HepG2 (cell line): ENCODE measurements around the gene ATRAID. TPM values are rescaled to one million over a fixed set of nuclear protein-coding genes. Genes with fewer than 3 reads are reported as not detected.

Source experiments
- ATF1 ChIP-seq: IDR thresholded peaks from 2 replicates; pipeline ENCODE4 v1.6.1; 2016; ENCODE audit warnings: mild to moderate bottlenecking, control low read depth
- ESRRA ChIP-seq: sonication (generic); formaldehyde crosslinking; IDR thresholded peaks from 2 replicates; pipeline ENCODE4 v1.5.1; 2020; ENCODE audit warnings: mild to moderate bottlenecking, low read depth, missing genetic modification reagents
- HMGA1 ChIP-seq: sonication (generic); formaldehyde crosslinking; conservative IDR thresholded peaks from 2 replicates; pipeline ENCODE4 v1.4.0; 2020; ENCODE audit warnings: missing genetic modification reagents
- HNRNPUL1 ChIP-seq: fragments of 200-400 bp; formaldehyde crosslinking; IDR thresholded peaks from 2 replicates; pipeline ENCODE4 v1.6.1; 2017; ENCODE audit warnings: low read depth, mild to moderate bottlenecking, low read length, moderate library complexity
- KLF15 ChIP-seq: sonication (generic); formaldehyde crosslinking; IDR thresholded peaks from 2 replicates; pipeline ENCODE4 v1.8.1; 2023; ENCODE audit warnings: borderline replicate concordance, mild to moderate bottlenecking, inconsistent platforms, missing genetic modification reagents, mixed read lengths
- TCF12 ChIP-seq, 2 experiments: fragments of 450-650 bp in 1 of 2; sonication (generic) in 1 of 2; formaldehyde crosslinking in 1 of 2; IDR thresholded peaks; 2 replicates each; pipeline versions ENCODE4 v1.6.1 to v1.8.0; 2017 to 2022; ENCODE audit warnings: antibody characterized with exemption in 1 of 2, mild to moderate bottlenecking in 1 of 2, missing genetic modification reagents in 1 of 2, moderate library complexity in 1 of 2
- ZNF33B ChIP-seq: sonication (generic); formaldehyde crosslinking; IDR thresholded peaks from 2 replicates; pipeline ENCODE4 v1.5.1; 2020; ENCODE audit warnings: mild to moderate bottlenecking, missing genetic modification reagents
- ZNF674 ChIP-seq: sonication (generic); formaldehyde crosslinking; IDR thresholded peaks from 2 replicates; pipeline ENCODE4 v1.5.0; 2020; ENCODE audit warnings: low read depth, mild to moderate bottlenecking, missing genetic modification reagents
- polyA plus RNA-seq, 8 experiments: library from polyadenylated mRNA; depleted of rRNA in 3 of 8; stranded (reverse) in 7 of 8; unstranded in 1 of 8; fragments of >200 nt; fragmentation: Illumina TruSeq in 4 of 8; extraction: Trizol in 4 of 8; gene quantifications; 2 replicates each; pipeline versions ENCODE4 v1.2.1 to v1.2.3, GENCODE V29; 2011 to 2016; ENCODE audit warnings: low read depth in 4 of 8, missing spikeins in 1 of 8, mixed read lengths in 1 of 8; ENCODE audit not compliant: insufficient read depth in 1 of 8
- total RNA-seq, 5 experiments: library from RNA; depleted of rRNA; stranded (reverse); fragments of >200 nt; fragmentation: Illumina TruSeq; extraction: Trizol; gene quantifications; 2 replicates each; pipeline ENCODE4 v1.2.3, GENCODE V29; 2016; ENCODE audit warnings: low read depth in 1 of 5
- TF ChIP-seq, protein P1 (sequence below): sonication (generic); formaldehyde crosslinking; IDR thresholded peaks from one replicate; pipeline ENCODE4 v1.5.1; 2020; ENCODE audit warnings: mild to moderate bottlenecking, missing genetic modification reagents; ENCODE audit errors: not compliant biosample characterization
- TF ChIP-seq, protein P2 (sequence below): sonication (generic); formaldehyde crosslinking; IDR thresholded peaks from 2 replicates; pipeline ENCODE4 v1.8.1; 2023; ENCODE audit warnings: mild to moderate bottlenecking, missing genetic modification reagents
- TF ChIP-seq, protein P3 (sequence below): sonication (generic); formaldehyde crosslinking; IDR thresholded peaks from 2 replicates; pipeline ENCODE4 v1.5.1; 2020; ENCODE audit warnings: missing genetic modification reagents, mild to moderate bottlenecking, borderline replicate concordance
- TF ChIP-seq, protein P4 (sequence below): sonication (generic); IDR thresholded peaks from 2 replicates; pipeline ENCODE4 v1.6.1; 2016; ENCODE audit warnings: low read depth, borderline replicate concordance
- TF ChIP-seq, protein P5 (sequence below): sonication (generic); formaldehyde crosslinking; IDR thresholded peaks from 2 replicates; pipeline ENCODE4 v1.5.1; 2020; ENCODE audit warnings: mild to moderate bottlenecking, missing genetic modification reagents, moderate library complexity

The ATRAID gene
- total and polyA plus RNA-seq, 2 of the 13 experiments (the other 11 are each of a cell fraction or from before 2014, with no cell fraction given), result 207 to 382 TPM

DNA sequence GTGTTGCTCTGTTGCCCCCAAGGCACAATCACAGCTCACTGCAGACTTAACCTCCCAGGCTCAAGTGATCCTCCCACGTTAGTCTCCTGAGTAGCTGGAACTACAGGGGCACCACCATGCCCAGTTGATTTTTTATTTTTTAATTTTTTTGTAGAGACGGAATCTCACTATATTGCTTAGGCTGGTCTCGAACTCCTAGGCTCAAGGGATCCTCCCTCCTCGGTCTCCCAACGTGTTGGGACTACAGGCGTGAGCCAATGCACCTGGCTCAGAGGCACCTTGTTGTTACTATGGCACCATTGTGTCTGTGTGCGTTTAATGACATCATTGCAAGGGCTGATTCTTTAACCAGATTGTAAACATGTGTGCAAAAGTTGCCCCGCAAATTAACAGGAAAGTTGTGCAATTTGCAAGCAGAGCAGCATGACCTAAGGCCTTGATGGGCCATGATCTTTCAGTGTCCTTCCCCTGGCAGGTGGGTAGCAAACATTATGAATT lies 40.4 kb upstream of the ATRAID start (continued):
- TF ChIP-seq, protein P1, sequence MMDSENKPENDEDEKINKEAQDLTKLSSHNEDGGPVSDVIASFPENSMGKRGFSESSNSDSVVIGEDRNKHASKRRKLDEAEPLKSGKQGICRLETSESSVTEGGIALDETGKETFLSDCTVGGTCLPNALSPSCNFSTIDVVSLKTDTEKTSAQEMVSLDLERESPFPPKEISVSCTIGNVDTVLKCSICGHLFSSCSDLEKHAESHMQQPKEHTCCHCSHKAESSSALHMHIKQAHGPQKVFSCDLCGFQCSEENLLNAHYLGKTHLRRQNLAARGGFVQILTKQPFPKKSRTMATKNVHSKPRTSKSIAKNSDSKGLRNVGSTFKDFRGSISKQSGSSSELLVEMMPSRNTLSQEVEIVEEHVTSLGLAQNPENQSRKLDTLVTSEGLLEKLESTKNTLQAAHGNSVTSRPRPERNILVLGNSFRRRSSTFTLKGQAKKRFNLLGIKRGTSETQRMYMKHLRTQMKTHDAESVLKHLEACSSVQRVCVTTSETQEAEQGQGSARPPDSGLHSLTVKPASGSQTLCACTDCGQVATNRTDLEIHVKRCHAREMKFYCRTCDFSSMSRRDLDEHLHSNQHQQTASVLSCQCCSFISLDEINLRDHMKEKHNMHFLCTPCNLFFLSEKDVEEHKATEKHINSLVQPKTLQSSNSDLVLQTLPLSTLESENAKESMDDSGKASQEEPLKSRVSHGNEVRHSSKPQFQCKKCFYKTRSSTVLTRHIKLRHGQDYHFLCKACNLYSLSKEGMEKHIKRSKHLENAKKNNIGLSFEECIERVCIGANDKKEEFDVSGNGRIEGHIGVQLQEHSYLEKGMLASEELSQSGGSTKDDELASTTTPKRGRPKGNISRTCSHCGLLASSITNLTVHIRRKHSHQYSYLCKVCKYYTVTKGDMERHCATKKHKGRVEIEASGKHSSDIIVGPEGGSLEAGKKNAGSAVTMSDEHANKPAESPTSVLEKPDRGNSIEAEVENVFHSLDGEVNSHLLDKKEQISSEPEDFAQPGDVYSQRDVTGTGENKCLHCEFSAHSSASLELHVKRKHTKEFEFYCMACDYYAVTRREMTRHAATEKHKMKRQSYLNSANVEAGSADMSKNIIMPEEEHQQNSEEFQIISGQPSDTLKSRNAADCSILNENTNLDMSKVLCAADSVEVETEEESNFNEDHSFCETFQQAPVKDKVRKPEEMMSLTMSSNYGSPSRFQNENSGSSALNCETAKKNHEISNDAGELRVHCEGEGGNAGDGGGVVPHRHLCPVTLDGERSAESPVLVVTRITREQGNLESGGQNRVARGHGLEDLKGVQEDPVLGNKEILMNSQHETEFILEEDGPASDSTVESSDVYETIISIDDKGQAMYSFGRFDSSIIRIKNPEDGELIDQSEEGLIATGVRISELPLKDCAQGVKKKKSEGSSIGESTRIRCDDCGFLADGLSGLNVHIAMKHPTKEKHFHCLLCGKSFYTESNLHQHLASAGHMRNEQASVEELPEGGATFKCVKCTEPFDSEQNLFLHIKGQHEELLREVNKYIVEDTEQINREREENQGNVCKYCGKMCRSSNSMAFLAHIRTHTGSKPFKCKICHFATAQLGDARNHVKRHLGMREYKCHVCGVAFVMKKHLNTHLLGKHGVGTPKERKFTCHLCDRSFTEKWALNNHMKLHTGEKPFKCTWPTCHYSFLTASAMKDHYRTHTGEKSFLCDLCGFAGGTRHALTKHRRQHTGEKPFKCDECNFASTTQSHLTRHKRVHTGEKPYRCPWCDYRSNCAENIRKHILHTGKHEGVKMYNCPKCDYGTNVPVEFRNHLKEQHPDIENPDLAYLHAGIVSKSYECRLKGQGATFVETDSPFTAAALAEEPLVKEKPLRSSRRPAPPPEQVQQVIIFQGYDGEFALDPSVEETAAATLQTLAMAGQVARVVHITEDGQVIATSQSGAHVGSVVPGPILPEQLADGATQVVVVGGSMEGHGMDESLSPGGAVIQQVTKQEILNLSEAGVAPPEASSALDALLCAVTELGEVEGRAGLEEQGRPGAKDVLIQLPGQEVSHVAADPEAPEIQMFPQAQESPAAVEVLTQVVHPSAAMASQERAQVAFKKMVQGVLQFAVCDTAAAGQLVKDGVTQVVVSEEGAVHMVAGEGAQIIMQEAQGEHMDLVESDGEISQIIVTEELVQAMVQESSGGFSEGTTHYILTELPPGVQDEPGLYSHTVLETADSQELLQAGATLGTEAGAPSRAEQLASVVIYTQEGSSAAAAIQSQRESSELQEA, result no peak
- TF ChIP-seq ATF1 (no peak), HMGA1 (CRISPR knock-in tag) (no peak), TCF12 (IDR thresholded peaks at IDR 0.05) (no peak), TCF12 (CRISPR knock-in tag; IDR thresholded peaks at IDR 0.05) (peak; percentile 96), KLF15 (CRISPR knock-in tag) (no peak), ZNF674 (CRISPR knock-in tag) (no peak), ESRRA (CRISPR knock-in tag) (no peak), ZNF33B (no peak), HNRNPUL1 (no peak)
- TF ChIP-seq, protein P2, sequence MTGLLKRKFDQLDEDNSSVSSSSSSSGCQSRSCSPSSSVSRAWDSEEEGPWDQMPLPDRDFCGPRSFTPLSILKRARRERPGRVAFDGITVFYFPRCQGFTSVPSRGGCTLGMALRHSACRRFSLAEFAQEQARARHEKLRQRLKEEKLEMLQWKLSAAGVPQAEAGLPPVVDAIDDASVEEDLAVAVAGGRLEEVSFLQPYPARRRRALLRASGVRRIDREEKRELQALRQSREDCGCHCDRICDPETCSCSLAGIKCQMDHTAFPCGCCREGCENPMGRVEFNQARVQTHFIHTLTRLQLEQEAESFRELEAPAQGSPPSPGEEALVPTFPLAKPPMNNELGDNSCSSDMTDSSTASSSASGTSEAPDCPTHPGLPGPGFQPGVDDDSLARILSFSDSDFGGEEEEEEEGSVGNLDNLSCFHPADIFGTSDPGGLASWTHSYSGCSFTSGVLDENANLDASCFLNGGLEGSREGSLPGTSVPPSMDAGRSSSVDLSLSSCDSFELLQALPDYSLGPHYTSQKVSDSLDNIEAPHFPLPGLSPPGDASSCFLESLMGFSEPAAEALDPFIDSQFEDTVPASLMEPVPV (CRISPR knock-in tag), result peak; percentile 60; the same call in 1 of the 2 replicates
- TF ChIP-seq, protein P3, sequence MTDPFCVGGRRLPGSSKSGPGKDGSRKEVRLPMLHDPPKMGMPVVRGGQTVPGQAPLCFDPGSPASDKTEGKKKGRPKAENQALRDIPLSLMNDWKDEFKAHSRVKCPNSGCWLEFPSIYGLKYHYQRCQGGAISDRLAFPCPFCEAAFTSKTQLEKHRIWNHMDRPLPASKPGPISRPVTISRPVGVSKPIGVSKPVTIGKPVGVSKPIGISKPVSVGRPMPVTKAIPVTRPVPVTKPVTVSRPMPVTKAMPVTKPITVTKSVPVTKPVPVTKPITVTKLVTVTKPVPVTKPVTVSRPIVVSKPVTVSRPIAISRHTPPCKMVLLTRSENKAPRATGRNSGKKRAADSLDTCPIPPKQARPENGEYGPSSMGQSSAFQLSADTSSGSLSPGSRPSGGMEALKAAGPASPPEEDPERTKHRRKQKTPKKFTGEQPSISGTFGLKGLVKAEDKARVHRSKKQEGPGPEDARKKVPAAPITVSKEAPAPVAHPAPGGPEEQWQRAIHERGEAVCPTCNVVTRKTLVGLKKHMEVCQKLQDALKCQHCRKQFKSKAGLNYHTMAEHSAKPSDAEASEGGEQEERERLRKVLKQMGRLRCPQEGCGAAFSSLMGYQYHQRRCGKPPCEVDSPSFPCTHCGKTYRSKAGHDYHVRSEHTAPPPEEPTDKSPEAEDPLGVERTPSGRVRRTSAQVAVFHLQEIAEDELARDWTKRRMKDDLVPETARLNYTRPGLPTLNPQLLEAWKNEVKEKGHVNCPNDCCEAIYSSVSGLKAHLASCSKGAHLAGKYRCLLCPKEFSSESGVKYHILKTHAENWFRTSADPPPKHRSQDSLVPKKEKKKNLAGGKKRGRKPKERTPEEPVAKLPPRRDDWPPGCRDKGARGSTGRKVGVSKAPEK (CRISPR knock-in tag), result no peak
- TF ChIP-seq, protein P4, sequence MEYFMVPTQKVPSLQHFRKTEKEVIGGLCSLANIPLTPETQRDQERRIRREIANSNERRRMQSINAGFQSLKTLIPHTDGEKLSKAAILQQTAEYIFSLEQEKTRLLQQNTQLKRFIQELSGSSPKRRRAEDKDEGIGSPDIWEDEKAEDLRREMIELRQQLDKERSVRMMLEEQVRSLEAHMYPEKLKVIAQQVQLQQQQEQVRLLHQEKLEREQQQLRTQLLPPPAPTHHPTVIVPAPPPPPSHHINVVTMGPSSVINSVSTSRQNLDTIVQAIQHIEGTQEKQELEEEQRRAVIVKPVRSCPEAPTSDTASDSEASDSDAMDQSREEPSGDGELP, result peak; percentile 80; the same call in 1 of the 2 replicates
- TF ChIP-seq, protein P5, sequence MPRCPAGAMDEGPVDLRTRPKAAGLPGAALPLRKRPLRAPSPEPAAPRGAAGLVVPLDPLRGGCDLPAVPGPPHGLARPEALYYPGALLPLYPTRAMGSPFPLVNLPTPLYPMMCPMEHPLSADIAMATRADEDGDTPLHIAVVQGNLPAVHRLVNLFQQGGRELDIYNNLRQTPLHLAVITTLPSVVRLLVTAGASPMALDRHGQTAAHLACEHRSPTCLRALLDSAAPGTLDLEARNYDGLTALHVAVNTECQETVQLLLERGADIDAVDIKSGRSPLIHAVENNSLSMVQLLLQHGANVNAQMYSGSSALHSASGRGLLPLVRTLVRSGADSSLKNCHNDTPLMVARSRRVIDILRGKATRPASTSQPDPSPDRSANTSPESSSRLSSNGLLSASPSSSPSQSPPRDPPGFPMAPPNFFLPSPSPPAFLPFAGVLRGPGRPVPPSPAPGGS (CRISPR knock-in tag), result peak; percentile 64; the same call in 1 of the 2 replicates
